Lower leg skin (tissue), 3 donors: ENCODE data around the gene VPS18.

Source experiments
- CTCF ChIP-seq, 3 donors: fragments of 450-650 bp; IDR thresholded peaks; one replicate each; pipeline ENCODE4 v1.5.1; 2016; ENCODE audit warnings: antibody characterized with exemption in 3 of 3, mild to moderate bottlenecking in 3 of 3, moderate library complexity in 2 of 3
- POLR2A ChIP-seq, 2 donors: fragments of 450-650 bp; IDR thresholded peaks; one replicate each; pipeline ENCODE4 v1.6.1; 2016 to 2017; ENCODE audit warnings: antibody characterized with exemption in 2 of 2, mild to moderate bottlenecking in 1 of 2, moderate library complexity in 1 of 2

- no peak for TF ChIP-seq CTCF (IDR thresholded peaks at IDR 0.05)
- TF ChIP-seq POLR2A (IDR thresholded peaks at IDR 0.05): no peak
These were observed 2.3 kb upstream of the VPS18 start for GRCh38 chr15:40891810-40892446.
